ENCODE results near the gene DCHS2.

- TF ChIP-seq CTCF (IDR thresholded peaks at IDR 0.05) = no peak
- no peak for TF ChIP-seq ZFX (IDR thresholded peaks at IDR 0.05; ENCODE audit: borderline replicate concordance)
Observed at GRCh38 chr4:154466336-154466735, 25.3 kb downstream of the DCHS2 start.
